22Rv1 (cell line): ENCODE data around the gene TMX4.

Source experiments
- ZFX ChIP-seq: fragments of 450-650 bp; IDR thresholded peaks from 2 replicates; pipeline ENCODE4 v1.6.1; 2017; ENCODE audit warnings: antibody characterized with exemption, borderline replicate concordance
- TF ChIP-seq, protein P1 (sequence below): fragments of 450-650 bp; IDR thresholded peaks from 2 replicates; pipeline ENCODE4 v1.5.1; 2017; ENCODE audit warnings: mild to moderate bottlenecking

- TF ChIP-seq, protein P1, sequence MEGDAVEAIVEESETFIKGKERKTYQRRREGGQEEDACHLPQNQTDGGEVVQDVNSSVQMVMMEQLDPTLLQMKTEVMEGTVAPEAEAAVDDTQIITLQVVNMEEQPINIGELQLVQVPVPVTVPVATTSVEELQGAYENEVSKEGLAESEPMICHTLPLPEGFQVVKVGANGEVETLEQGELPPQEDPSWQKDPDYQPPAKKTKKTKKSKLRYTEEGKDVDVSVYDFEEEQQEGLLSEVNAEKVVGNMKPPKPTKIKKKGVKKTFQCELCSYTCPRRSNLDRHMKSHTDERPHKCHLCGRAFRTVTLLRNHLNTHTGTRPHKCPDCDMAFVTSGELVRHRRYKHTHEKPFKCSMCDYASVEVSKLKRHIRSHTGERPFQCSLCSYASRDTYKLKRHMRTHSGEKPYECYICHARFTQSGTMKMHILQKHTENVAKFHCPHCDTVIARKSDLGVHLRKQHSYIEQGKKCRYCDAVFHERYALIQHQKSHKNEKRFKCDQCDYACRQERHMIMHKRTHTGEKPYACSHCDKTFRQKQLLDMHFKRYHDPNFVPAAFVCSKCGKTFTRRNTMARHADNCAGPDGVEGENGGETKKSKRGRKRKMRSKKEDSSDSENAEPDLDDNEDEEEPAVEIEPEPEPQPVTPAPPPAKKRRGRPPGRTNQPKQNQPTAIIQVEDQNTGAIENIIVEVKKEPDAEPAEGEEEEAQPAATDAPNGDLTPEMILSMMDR, result no peak
- no peak for TF ChIP-seq ZFX
Observed at GRCh38 chr20:7930343-7930742, 89.2 kb downstream of the TMX4 start.
